PC-3 (cell line): Measurements from ENCODE around the gene CORIN. TPM values are rescaled to one million over a fixed set of nuclear protein-coding genes. Genes with fewer than 3 reads are reported as not detected.

Experiments
- ATAC-seq: fragments of 200-7000 bp; cut with Tn5 transposase; 2 replicates; pipeline ENCODE4 v1.9.1; 2020; ENCODE audit warnings: mild to moderate bottlenecking, moderate library complexity
- BruUV-seq: library from RNA; stranded (reverse); fragments of 400-500 nt; replicated peaks from 2 replicates; lab custom pipeline; 2021; lab: Mats Ljungman, UMichigan
- CTCF ChIA-PET: fragments of 300-600 bp; sonication (Branson Sonifier 250); formaldehyde crosslinking; loops from one replicate; lab custom pipeline; 2022; ENCODE audit warnings: antibody characterized with exemption; lab: Charles Lee
- POLR2A ChIA-PET: fragments of 300-600 bp; sonication (Branson Sonifier 250); formaldehyde crosslinking; loops from one replicate; lab custom pipeline; 2022; ENCODE audit warnings: antibody characterized with exemption; ENCODE audit not compliant: unreplicated experiment; lab: Charles Lee
- DNase-seq: peaks from one replicate; pipeline ENCODE4 v3.0.0-alpha.2; 2015
- H2AFZ ChIP-seq: fragments of 300-600 bp; sonication (generic); 2 replicates; pipeline ENCODE4 v1.6.0; 2016; ENCODE audit warnings: antibody characterized with exemption, low read length
- H3F3A ChIP-seq: fragments of 300-600 bp; sonication (generic); one replicate; pipeline ENCODE4 v1.6.0; 2017; ENCODE audit warnings: antibody characterized with exemption, low read length, control low read depth, mild to moderate bottlenecking; ENCODE audit not compliant: unreplicated experiment
- H3K27ac ChIP-seq: fragments of 300-600 bp; sonication (generic); 2 replicates; pipeline ENCODE4 v1.5.1; 2016; ENCODE audit warnings: mild to moderate bottlenecking, low read length
- H3K27me3 ChIP-seq: fragments of 300-600 bp; sonication (generic); 2 replicates; pipeline ENCODE4 v1.6.1; 2016; ENCODE audit warnings: low read length, mixed read lengths
- H3K36me3 ChIP-seq: fragments of 300-600 bp; sonication (generic); 2 replicates; pipeline ENCODE4 v1.6.1; 2016; ENCODE audit warnings: low read depth, mixed run types, low read length, mixed read lengths
- H3K4me1 ChIP-seq: fragments of 300-600 bp; sonication (generic); 2 replicates; pipeline ENCODE4 v1.5.1; 2016; ENCODE audit warnings: low read length; ENCODE audit not compliant: insufficient read depth
- H3K4me2 ChIP-seq: fragments of 300-600 bp; sonication (generic); 2 replicates; pipeline ENCODE4 v1.6.0; 2016; ENCODE audit warnings: low read length
- H3K4me3 ChIP-seq: fragments of 300-600 bp; sonication (generic); 2 replicates; pipeline ENCODE4 v1.5.1; 2016; ENCODE audit warnings: mild to moderate bottlenecking, low read length, mixed read lengths
- H3K79me2 ChIP-seq: fragments of 300-600 bp; sonication (generic); 2 replicates; pipeline ENCODE4 v1.6.1; 2017; ENCODE audit warnings: low read length, mixed read lengths
- H3K9ac ChIP-seq: fragments of 300-600 bp; sonication (generic); 2 replicates; pipeline ENCODE4 v1.6.0; 2016; ENCODE audit warnings: mild to moderate bottlenecking, low read length
- H3K9me2 ChIP-seq: fragments of 300-600 bp; sonication (generic); replicated peaks from 2 replicates; pipeline ENCODE4 v1.6.1; 2016; ENCODE audit warnings: mixed run types, low read length, mixed read lengths
- H3K9me3 ChIP-seq: fragments of 300-600 bp; sonication (generic); 2 replicates; pipeline ENCODE4 v1.6.1; 2016; ENCODE audit warnings: low read length, mixed read lengths
- H4K20me1 ChIP-seq: fragments of 300-600 bp; sonication (generic); 2 replicates; pipeline ENCODE4 v1.6.1; 2016; ENCODE audit warnings: low read length, mixed read lengths
- EZH2 ChIP-seq: fragments of 300-600 bp; sonication (generic); IDR thresholded peaks from one replicate; pipeline ENCODE4 v1.6.1; 2017; ENCODE audit warnings: antibody characterized with exemption, mild to moderate bottlenecking, low read length; ENCODE audit not compliant: unreplicated experiment
- EZH2phosphoT487 ChIP-seq: fragments of 300-600 bp; sonication (generic); IDR thresholded peaks from 2 replicates; pipeline ENCODE4 v1.6.1; 2018; ENCODE audit warnings: mild to moderate bottlenecking, antibody characterized with exemption, low read length, borderline replicate concordance
- intact Hi-C: fragments of 100-400 bp; cut with micrococcal nuclease; formaldehyde crosslinking; loops from 2 replicates; pipeline ENCODE4 v1.9.0; 2023
- total RNA-seq: library from RNA; depleted of rRNA; stranded (reverse); fragments of >200 nt; gene quantifications from 2 replicates; pipeline ENCODE4 v1.2.3, GENCODE V29; 2014
- TF ChIP-seq, protein P1 (sequence below): fragments of 300-600 bp; sonication (generic); conservative IDR thresholded peaks from 2 replicates; pipeline ENCODE4 v1.5.1; 2017; ENCODE audit warnings: antibody characterized with exemption, low read depth, mild to moderate bottlenecking, low read length

CORIN gene
- total RNA-seq, 1 experiment from 2014 or later, result not detected

GRCh38 chr4:47798165-47798564 is 39.7 kb downstream of the CORIN start:
- Histone ChIP-seq H3K36me3 (no peaks in the 10 kb centered on the region), H3K4me3 (no peak overlapping the region), H3K9ac (no peak overlapping the region), H3K9me2 (no peaks in the 10 kb centered on the region), H3F3A (no peaks in the 10 kb centered on the region), H3K4me2 (no peak overlapping the region), H2AFZ (no peak overlapping the region), H3K9me3 (no peaks in the 10 kb centered on the region), H4K20me1 (no peaks in the 10 kb centered on the region), H3K27ac (no peak overlapping the region), H3K79me2 (no peaks in the 10 kb centered on the region), H3K27me3 (peaks cover 35% of the 10 kb centered on the region), H3K4me1 (no peaks in the 10 kb centered on the region)
- ChIA-PET POLR2A (no interaction called here), CTCF (no interaction called here)
- BruUV-seq, result no TSS peak
- intact Hi-C loops, result no loop called here
- DNase-seq (no peak), ATAC-seq (no peak)
- TF ChIP-seq, protein P1, sequence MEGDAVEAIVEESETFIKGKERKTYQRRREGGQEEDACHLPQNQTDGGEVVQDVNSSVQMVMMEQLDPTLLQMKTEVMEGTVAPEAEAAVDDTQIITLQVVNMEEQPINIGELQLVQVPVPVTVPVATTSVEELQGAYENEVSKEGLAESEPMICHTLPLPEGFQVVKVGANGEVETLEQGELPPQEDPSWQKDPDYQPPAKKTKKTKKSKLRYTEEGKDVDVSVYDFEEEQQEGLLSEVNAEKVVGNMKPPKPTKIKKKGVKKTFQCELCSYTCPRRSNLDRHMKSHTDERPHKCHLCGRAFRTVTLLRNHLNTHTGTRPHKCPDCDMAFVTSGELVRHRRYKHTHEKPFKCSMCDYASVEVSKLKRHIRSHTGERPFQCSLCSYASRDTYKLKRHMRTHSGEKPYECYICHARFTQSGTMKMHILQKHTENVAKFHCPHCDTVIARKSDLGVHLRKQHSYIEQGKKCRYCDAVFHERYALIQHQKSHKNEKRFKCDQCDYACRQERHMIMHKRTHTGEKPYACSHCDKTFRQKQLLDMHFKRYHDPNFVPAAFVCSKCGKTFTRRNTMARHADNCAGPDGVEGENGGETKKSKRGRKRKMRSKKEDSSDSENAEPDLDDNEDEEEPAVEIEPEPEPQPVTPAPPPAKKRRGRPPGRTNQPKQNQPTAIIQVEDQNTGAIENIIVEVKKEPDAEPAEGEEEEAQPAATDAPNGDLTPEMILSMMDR, result no peak
- no peak for TF ChIP-seq EZH2
- TF ChIP-seq EZH2phosphoT487, result no peak

DNA sequence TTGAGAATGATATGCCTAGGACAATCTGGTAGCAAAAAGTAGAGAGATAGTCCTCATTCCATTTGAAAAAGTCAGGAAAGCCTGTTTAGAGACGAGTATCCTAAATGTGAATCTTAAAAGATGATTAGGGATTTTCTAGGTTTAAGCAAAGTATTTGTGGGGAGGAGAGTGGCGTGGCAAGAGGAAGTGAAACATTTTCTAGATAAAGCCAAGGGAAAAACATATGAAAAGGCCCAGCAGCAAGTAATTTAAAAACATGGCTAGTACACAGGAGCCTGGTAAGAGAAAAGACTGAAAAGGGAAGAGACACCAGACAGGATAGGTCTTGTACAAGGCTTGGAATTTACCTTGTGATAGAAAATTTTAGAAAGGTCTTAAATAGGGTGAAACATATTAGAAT is 45.9 kb downstream of the CORIN start:
- H3K27me3 ChIP-seq, result peaks cover 59% of the 10 kb centered on the region
- no peaks in the 10 kb centered on the region for H3K79me2 ChIP-seq
- H3K4me1 ChIP-seq, result no peaks in the 10 kb centered on the region
- no peak overlapping the region for H3K4me3 ChIP-seq
- no peaks in the 10 kb centered on the region for H3F3A ChIP-seq
- no peak for DNase-seq
- BruUV-seq, result no TSS peak
- H2AFZ ChIP-seq, result no peak overlapping the region
- H3K36me3 ChIP-seq, result no peaks in the 10 kb centered on the region
- ChIA-PET POLR2A (no interaction called here), CTCF (no interaction called here)
- H3K9ac ChIP-seq, result no peak overlapping the region
- intact Hi-C loops, result no loop called here
- no peak overlapping the region for H3K4me2 ChIP-seq
- H3K27ac ChIP-seq, result no peak overlapping the region
- H3K9me2 ChIP-seq, result no peaks in the 10 kb centered on the region
- TF ChIP-seq EZH2 (no peak), EZH2phosphoT487 (no peak)
- TF ChIP-seq, protein P1, result no peak
- H4K20me1 ChIP-seq, result no peaks in the 10 kb centered on the region
- ATAC-seq, result no peak
- no peaks in the 10 kb centered on the region for H3K9me3 ChIP-seq

DNA sequence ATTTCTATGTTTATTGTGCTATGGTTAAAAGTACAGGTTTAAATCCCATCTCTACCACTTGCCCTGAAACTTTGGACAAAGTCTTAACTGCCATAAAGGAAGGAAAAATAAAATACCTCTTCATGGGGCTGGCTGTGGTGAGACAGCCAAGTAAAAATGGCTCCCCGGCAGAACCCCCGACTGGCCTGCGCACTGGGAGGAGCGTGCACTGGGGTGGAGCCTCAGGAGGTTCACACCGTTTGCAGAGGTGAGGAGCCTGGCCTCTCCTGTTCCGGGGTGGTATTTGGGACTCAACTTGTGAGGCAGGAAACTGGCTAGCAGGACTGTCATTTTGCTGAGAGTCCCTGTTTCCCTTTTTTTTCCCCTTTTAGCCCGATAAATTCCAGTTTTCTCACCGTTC is 47.8 kb downstream of the CORIN start:
- DNase-seq (no peak), ATAC-seq (no peak)
- no peak overlapping the region for H2AFZ ChIP-seq
- no TSS peak for BruUV-seq
- intact Hi-C loops, result no loop called here
- H3K36me3 ChIP-seq, result no peaks in the 10 kb centered on the region
- no peaks in the 10 kb centered on the region for H3K79me2 ChIP-seq
- no peaks in the 10 kb centered on the region for H4K20me1 ChIP-seq
- no peaks in the 10 kb centered on the region for H3K9me3 ChIP-seq
- ChIA-PET POLR2A (no interaction called here), CTCF (no interaction called here)
- H3K4me3 ChIP-seq, result no peak overlapping the region
- peaks cover 45% of the 10 kb centered on the region for H3K27me3 ChIP-seq
- TF ChIP-seq, protein P1, result no peak
- TF ChIP-seq EZH2 (no peak), EZH2phosphoT487 (no peak)
- no peaks in the 10 kb centered on the region for H3K4me1 ChIP-seq
- no peaks in the 10 kb centered on the region for H3K9me2 ChIP-seq
- no peak overlapping the region for H3K4me2 ChIP-seq
- no peak overlapping the region for H3K27ac ChIP-seq
- no peaks in the 10 kb centered on the region for H3F3A ChIP-seq
- no peak overlapping the region for H3K9ac ChIP-seq
